Body of pancreas (tissue), 4 donors: Measurements from ENCODE around the gene ACAA1. TPM values are rescaled to one million over a fixed set of nuclear protein-coding genes. Genes with fewer than 3 reads are reported as not detected.
"Not testable (repeated sequence)": the region's sequence is repeated elsewhere in the genome, so short reads cannot be mapped to it uniquely, and the experiment has no call there.

Experiments
- ATAC-seq: fragments of 150-250 bp; one replicate; pipeline ENCODE4 v1.9.1; 2016
- DNase-seq, 4 donors: peaks; one replicate each; pipeline ENCODE4 v3.0.0-alpha.2; 2019
- H3K27ac ChIP-seq, 4 donors: fragments of 200-600 bp; sonication (generic); 1 replicate in 3 of 4; 2 replicates in 1 of 4; pipeline versions ENCODE4 v1.5.1 to v1.6.1; 2016 to 2019; ENCODE audit warnings: mild to moderate bottlenecking in 1 of 4, mixed read lengths in 1 of 4, moderate library complexity in 1 of 4
- H3K27me3 ChIP-seq, 2 donors: fragments of 200-600 bp; sonication (generic); one replicate each; pipeline ENCODE4 v1.6.0; 2016; ENCODE audit warnings: mild to moderate bottlenecking in 1 of 2
- H3K36me3 ChIP-seq, 2 donors: fragments of 200-600 bp; sonication (generic); replicated peaks in 1 of 2; 2 replicates each; pipeline ENCODE4 v1.5.1; 2016; ENCODE audit warnings: low read depth in 2 of 2; ENCODE audit not compliant: insufficient read depth in 1 of 2
- H3K4me1 ChIP-seq: fragments of 200-600 bp; sonication (generic); one replicate; pipeline ENCODE4 v1.6.0; 2016
- H3K4me3 ChIP-seq, 2 donors: fragments of 200-600 bp; sonication (generic); 1 replicate in 1 of 2; 2 replicates in 1 of 2; pipeline ENCODE4 v1.5.1; 2016 to 2019
- H3K9me3 ChIP-seq, 3 donors: fragments of 200-600 bp; sonication (generic); 1 replicate in 2 of 3; 2 replicates in 1 of 3; pipeline ENCODE4 v1.5.1; 2016
- POLR2A ChIP-seq, 3 donors: fragments of 450-650 bp; IDR thresholded peaks; one replicate each; pipeline ENCODE4 v1.6.1; 2016; ENCODE audit warnings: antibody characterized with exemption in 3 of 3, mild to moderate bottlenecking in 2 of 3
- WGBS, 2 donors: methylation state at CpG; one replicate each; pipeline ENCODE4 v1.1.5; 2017; 5-methylcytosine and 5-hydroxymethylcytosine counted together
- intact Hi-C: fragments of 100-400 bp; cut with DNase I; formaldehyde crosslinking; loops from one replicate; pipeline ENCODE4 v1.15.1; 2023
- total RNA-seq, 2 donors: library from RNA; depleted of rRNA; stranded (reverse); fragments of >200 nt; gene quantifications; one replicate each; pipeline ENCODE4 v1.1.0, GENCODE V29; 2016
- TF ChIP-seq, protein P1 (sequence below), 7 experiments: fragments of 450-650 bp in 4 of 7; fragments of 200-600 bp in 3 of 7; sonication (generic) in 3 of 7; IDR thresholded peaks; one replicate each; pipeline ENCODE4 v1.5.1; 2016 to 2019; ENCODE audit warnings: antibody characterized with exemption in 7 of 7

The ACAA1 gene
- total RNA-seq, 2 donors from 2014 or later: 91.8 to 92.6 TPM

DNA sequence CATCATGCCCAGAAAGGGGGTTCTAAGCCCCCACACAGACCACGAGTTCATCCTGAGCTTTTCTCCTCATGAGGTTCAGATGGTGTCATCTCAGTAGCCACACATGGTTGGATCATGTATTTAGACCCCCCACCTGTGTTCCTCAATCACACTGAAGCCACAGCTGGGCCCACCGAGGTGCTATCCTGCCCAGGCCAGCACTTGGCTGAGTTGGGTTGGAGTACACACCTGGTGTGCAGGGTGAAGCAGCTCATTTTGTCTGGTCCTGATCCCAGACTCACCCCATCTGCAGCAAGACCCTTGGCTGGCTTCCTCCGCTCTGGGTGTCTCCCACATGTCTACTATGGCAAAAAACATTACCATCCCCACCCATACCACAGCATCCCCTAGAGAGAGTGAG lies 41.9 kb downstream of the ACAA1 start:
- H3K27me3 ChIP-seq: no peaks in the 10 kb centered on the region
- H3K9me3 ChIP-seq: no peaks in the 10 kb centered on the region
- no peak overlapping the region for H3K4me3 ChIP-seq
- 72 to 75% methylated on average over 3 of the region's 3 CpGs for WGBS, 2 donors
- DNase-seq: no peak
- H3K27ac ChIP-seq: no peak overlapping the region
- ATAC-seq: no peak
- intact Hi-C loops: no loop called here
- H3K4me1 ChIP-seq: no peaks in the 10 kb centered on the region
- H3K36me3 ChIP-seq: no peaks in the 10 kb centered on the region
- TF ChIP-seq, protein P1, sequence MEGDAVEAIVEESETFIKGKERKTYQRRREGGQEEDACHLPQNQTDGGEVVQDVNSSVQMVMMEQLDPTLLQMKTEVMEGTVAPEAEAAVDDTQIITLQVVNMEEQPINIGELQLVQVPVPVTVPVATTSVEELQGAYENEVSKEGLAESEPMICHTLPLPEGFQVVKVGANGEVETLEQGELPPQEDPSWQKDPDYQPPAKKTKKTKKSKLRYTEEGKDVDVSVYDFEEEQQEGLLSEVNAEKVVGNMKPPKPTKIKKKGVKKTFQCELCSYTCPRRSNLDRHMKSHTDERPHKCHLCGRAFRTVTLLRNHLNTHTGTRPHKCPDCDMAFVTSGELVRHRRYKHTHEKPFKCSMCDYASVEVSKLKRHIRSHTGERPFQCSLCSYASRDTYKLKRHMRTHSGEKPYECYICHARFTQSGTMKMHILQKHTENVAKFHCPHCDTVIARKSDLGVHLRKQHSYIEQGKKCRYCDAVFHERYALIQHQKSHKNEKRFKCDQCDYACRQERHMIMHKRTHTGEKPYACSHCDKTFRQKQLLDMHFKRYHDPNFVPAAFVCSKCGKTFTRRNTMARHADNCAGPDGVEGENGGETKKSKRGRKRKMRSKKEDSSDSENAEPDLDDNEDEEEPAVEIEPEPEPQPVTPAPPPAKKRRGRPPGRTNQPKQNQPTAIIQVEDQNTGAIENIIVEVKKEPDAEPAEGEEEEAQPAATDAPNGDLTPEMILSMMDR (IDR thresholded peaks at IDR 0.05): no peak

DNA sequence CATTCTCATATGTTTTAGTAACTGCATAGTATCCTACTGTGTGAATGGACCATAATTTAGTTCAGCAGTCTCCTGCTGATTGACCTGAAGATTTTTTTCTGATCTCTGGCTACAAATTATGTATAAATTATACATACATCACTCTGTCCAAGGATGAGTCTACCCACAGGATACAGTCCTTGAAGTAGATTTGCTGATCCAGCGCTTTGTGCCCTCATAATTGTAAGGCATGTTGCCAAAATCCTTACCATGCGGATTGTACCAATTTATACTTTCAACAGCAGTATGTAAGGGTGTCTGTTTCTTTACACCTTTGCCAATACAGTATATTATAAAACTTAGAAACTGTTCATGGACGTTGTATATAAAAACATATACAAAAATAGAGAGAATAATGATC lies 46.5 kb downstream of the ACAA1 start:
- intact Hi-C loops: no loop called here
- TF ChIP-seq POLR2A (IDR thresholded peaks at IDR 0.05): no peak
- TF ChIP-seq, protein P1 (IDR thresholded peaks at IDR 0.05): no peak
- Histone ChIP-seq H3K4me1 (no peaks in the 10 kb centered on the region), H3K27me3 (no peaks in the 10 kb centered on the region), H3K9me3 (no peaks in the 10 kb centered on the region), H3K27ac (no peak overlapping the region), H3K36me3 (no peaks in the 10 kb centered on the region), H3K4me3 (no peak overlapping the region)
- DNase-seq: no peak
- WGBS, 2 donors: 71 to 75% methylated on average over 3 of the region's 3 CpGs
- no peak for ATAC-seq

DNA sequence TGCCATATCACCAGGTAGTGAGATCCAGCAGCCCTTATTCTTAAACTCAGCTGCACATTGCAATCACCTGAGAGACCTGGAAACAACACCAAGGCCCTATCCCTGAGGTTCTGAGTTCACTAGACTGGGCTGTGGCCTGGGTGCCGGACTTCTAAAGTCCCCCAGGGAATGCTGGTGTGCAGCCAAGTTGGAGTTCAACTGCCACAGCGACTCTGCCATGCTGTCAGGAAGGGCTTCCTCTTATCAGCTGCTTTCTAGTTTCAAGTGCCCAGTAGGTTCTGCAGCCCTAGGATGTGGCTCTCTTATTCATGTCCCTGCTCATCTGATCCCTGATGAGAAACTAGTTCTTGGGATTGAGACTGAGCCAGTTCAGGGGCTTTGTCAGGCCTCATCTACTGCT lies 47.8 kb downstream of the ACAA1 start:
- Histone ChIP-seq H3K9me3 (no peaks in the 10 kb centered on the region), H3K27me3 (no peaks in the 10 kb centered on the region), H3K36me3 (no peaks in the 10 kb centered on the region), H3K27ac (no peak overlapping the region), H3K4me3 (no peak overlapping the region), H3K4me1 (no peaks in the 10 kb centered on the region)
- 72 to 83% methylated on average over 1 to 2 of the region's 2 CpGs for WGBS, 2 donors
- TF ChIP-seq, protein P1 (IDR thresholded peaks at IDR 0.05): no peak
- TF ChIP-seq POLR2A (IDR thresholded peaks at IDR 0.05): no peak
- ATAC-seq: no peak
- no peak for DNase-seq
- intact Hi-C loops: no loop called here

DNA sequence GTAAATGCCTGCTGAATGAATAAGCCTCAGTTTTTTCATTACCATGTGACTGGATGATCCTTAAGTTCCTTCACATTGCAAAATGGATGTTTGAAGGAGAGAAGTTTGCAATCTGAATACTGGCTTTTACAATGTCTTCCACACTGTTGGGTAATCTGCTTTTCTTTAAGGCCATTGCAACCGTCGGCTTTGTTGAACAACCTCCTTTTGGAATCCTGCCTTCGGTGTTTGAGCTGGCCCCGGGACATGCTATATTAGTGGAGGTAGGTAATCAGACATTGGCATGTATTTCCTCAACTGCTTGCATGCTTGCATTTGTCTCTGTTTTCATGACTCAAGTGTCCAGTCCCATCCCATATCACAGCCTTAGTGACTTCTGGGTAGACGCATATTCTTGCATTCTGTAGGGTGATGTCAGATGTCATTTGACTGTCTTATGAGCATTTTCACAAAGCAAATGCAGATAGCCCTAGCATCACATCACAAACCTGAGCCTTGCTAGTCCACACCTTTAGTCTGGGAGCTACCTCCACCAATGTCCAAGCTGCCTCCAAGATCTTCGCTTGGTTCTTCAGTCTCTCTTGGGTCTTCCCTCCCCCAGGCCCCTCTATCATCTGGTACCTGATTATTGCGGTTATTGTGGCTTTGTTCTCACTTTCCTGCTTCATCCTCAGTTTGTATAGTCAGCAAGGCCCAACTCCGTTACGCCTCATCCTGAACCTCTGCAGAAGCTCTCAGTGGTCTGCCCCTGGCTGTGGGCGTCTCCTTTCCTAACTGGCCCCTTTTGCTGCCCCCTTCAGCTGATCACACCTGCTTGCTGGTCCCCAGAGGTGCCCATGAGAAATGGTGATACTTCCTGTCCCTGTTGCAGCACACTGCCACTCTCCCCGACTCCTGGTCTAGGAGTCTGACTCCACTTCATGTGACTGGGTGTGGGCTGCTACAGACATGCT lies 48.5 kb downstream of the ACAA1 start:
- intact Hi-C loops: no loop called here
- 80% methylated on average over 11 of the region's 11 CpGs for WGBS, 2 donors
- Histone ChIP-seq H3K4me3 (no peak overlapping the region), H3K4me1 (no peaks in the 10 kb centered on the region), H3K36me3 (no peaks in the 10 kb centered on the region), H3K27ac (no peak overlapping the region), H3K27me3 (no peaks in the 10 kb centered on the region), H3K9me3 (no peaks in the 10 kb centered on the region)
- no peak for DNase-seq
- no peak for ATAC-seq
- no peak for TF ChIP-seq POLR2A (IDR thresholded peaks at IDR 0.05)
- TF ChIP-seq, protein P1 (IDR thresholded peaks at IDR 0.05): no peak

DNA sequence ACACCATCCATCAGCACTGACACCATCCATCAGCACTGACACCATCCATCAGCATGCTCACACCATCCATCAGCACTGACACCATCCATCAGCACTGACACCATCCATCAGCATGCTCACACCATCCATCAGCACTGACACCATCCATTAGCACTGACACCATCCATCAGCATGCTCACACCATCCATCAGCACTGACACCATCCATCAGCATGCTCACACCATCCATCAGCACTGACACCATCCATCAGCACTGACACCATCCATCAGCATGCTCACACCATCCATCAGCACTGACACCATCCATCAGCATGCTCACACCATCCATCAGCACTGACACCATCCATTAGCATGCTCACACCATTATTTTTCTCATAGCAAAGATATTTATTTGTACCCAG lies 49.6 kb downstream of the ACAA1 start:
- intact Hi-C loops, H3K4me1 ChIP-seq, H3K36me3 ChIP-seq, H3K9me3 ChIP-seq, ATAC-seq, DNase-seq, H3K4me3 ChIP-seq, H3K27ac ChIP-seq, H3K27me3 ChIP-seq: not testable (repeated sequence)
